NB4 (cell line): Measurements from ENCODE around the gene RNF217.

Source experiments
- DNase-seq: peaks from one replicate; pipeline ENCODE4 v3.0.0; 2010; ENCODE audit warnings: low read depth
- H3K4me3 ChIP-seq: one replicate; pipeline ENCODE4 v1.5.1; 2011; ENCODE audit warnings: mild to moderate bottlenecking, low read depth, low read length, moderate library complexity
- CTCF ChIP-seq: IDR thresholded peaks from one replicate; pipeline ENCODE4 v1.5.1; 2012; ENCODE audit warnings: low read depth, low read length
- MYC ChIP-seq: IDR thresholded peaks from 2 replicates; pipeline ENCODE4 v1.6.1; 2011; ENCODE audit warnings: low read depth, low read length
- POLR2A ChIP-seq: IDR thresholded peaks from 2 replicates; pipeline ENCODE4 v1.6.1; 2011; ENCODE audit warnings: mild to moderate bottlenecking; ENCODE audit not compliant: insufficient read length; ENCODE audit errors: extremely low read depth
- TF ChIP-seq, protein P1 (sequence below): IDR thresholded peaks from 2 replicates; pipeline ENCODE4 v1.6.1; 2011; ENCODE audit warnings: low read depth, low read length

Gene RNF217

DNA sequence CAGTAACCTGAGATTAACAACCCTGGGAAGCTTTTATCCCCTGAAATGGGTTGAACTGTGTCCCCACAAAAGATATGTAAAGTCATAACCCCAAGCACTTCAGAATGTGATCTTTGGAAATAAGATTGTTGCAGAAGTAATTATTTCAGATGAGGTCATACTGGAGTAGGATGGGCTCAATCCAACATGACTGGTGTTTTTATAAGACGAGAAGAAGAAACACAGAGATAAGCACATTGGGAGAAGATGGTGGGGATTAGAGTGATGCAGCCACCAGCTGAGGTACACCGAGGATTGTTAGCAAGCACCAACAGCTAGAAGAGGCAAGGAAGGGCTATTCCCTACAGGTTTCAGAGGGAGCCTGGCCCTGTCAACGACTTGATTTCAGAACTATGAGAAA is 12.5 kb upstream of the RNF217 start:
- H3K4me3 ChIP-seq = no peak overlapping the region
- no peak for DNase-seq
- TF ChIP-seq, protein P1, sequence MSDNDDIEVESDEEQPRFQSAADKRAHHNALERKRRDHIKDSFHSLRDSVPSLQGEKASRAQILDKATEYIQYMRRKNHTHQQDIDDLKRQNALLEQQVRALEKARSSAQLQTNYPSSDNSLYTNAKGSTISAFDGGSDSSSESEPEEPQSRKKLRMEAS = no peak
- TF ChIP-seq MYC (no peak), CTCF (no peak), POLR2A (no peak)

- H3K4me3 ChIP-seq = no peak overlapping the region
- TF ChIP-seq CTCF (no peak), MYC (no peak), POLR2A (no peak)
- TF ChIP-seq, protein P1 = no peak
- no peak for DNase-seq
Measured at GRCh38 chr6:124953808-124954207, 8.4 kb upstream of the RNF217 start.

DNA sequence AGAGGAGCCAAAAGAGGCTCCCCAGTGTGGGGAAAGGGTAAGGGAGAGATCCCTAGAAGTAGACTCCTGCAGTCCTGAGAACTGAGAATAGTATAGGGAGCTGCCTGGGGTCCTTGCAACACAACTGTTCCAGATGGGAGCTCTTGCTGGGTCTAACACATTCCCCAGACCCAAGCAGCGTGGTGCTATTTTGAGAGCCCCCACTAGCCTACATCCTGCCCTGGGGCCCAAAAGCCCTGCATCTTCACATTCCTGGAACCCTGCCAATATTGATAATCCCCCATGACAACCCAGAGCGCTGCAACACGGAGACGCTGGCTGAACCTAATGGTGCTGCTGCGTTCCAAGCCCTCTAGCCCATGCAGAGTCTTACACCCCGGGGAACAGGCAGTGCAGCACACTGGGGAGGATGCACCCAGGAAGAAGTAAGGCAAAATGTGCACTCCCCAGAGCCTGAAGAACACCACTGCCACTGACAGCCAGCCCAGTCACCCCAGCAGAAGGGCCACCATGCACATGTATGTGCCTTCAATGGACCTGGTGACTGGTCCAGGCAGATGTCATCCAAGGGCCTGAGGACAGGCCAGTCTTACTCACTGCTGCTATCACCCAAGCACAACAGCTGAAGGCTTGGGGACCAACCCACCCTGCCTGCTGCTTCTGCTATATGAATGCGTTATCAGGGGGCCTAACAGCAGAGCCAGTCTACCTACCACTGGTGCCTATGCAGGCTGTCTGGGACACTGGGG is 7.0 kb upstream of the RNF217 start:
- TF ChIP-seq CTCF = no peak
- DNase-seq = no peak

DNA sequence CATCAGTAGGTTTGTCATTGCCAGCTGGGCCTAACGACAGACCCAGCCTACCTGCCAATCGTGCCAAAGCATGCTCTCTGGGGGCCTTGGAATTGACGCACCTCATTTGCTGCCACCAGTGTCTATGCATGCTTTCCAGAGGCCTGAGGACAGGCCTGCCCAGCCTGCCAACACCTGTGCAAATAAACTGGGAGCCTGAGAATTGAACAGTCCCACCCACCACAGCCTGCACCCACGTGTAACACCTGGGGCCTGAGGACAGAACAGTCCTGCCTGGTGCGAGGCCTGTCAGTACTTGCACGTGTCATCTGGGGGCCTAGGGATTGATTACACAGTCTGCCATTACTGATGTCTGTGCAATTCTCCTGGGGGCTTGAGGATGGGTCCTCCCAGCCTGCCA is 6.2 kb upstream of the RNF217 start:
- H3K4me3 ChIP-seq = no peak overlapping the region
- TF ChIP-seq MYC (no peak), POLR2A (no peak), CTCF (no peak)
- TF ChIP-seq, protein P1 = no peak
- no peak for DNase-seq

More for the DNA sequence above, 7.0 kb upstream of the RNF217 start:
- no peak overlapping the region for H3K4me3 ChIP-seq

DNA sequence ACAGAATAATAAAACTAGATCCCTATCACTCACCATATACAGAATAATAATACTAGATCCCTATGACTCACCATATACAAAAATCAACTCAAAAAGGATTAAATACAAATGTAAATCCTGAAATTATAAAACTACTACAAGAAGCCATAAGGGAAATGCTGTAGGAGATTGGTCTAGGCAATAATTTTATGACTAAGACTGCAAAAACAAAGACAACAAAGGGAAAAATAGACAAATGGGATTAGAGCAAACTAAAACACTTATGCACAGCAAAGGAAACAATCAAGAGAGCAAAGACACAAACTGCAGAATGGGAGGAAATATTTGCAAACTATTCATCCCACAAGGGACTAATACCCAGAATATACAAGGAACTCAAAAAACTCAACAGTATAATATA is 4.1 kb upstream of the RNF217 start:
- no peak for TF ChIP-seq MYC
- H3K4me3 ChIP-seq = no peak overlapping the region
- DNase-seq = no peak

GRCh38 chr6:124958759-124959354 is 3.4 kb upstream of the RNF217 start:
- DNase-seq = no peak
- TF ChIP-seq POLR2A (no peak), CTCF (no peak), MYC (no peak)
- H3K4me3 ChIP-seq = no peak overlapping the region
